ENCODE data around the gene OBSL1. TPM values are rescaled to one million over a fixed set of nuclear protein-coding genes. Genes with fewer than 3 reads are reported as not detected.

OBSL1 gene
- total and polyA plus RNA-seq, 10 of the 15 experiments (the other 5 are each of a cell fraction or from before 2014, with no cell fraction given): 0.14 to 0.77 TPM; not detected in 8

DNA sequence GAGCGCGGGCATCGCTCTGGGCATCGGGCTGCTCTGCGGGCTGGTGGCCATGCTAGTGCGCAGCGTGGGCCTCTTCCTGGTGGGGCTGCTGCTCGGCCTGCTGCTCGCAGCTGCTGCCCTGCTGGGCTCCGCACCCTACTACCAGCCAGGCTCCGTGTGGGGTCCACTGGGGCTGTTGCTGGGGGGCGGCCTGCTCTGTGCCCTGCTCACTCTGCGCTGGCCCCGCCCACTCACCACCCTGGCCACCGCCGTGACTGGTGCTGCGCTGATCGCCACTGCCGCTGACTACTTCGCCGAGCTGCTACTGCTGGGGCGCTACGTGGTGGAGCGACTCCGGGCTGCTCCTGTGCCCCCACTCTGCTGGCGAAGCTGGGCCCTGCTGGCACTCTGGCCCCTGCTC is 23.7 kb downstream of the OBSL1 start:
- FAIRE-seq (no peak), DNase-seq (ENCODE audit: low read depth, low spot score) (no peak), ATAC-seq (no peak)
- no peak overlapping the region for H3K4me3 ChIP-seq
- in situ Hi-C loops (cut with MboI): no loop called here
- BruUV-seq (replicated peaks): no TSS peak
- ChIA-PET SMC1A (ENCODE audit: uncharacterized antibody, unreplicated experiment) (no interaction called here), CTCF (no interaction called here), POLR2A (no interaction called here), RAD21 (ENCODE audit: unreplicated experiment) (no interaction called here)
- H3K27ac ChIP-seq (ENCODE audit: control insufficient read depth, insufficient read depth): no peak overlapping the region
- no peaks in the 10 kb centered on the region; the same call in 1 of the 2 replicates for H4K20me1 ChIP-seq (ENCODE audit: control insufficient read depth, insufficient read depth)
- H3K79me2 ChIP-seq (ENCODE audit: control insufficient read depth, insufficient read depth, low read length): no peaks in the 10 kb centered on the region
- H2AFZ ChIP-seq (ENCODE audit: control insufficient read depth, low read depth, low read length): no peak overlapping the region
- 44% methylated on average over 18 of the region's 26 CpGs for WGBS (ENCODE audit: insufficient coverage, insufficient replicate concordance, low lambda C conversion rate, missing lambda C conversion rate)
- H3K4me1 ChIP-seq (ENCODE audit: control insufficient read depth, insufficient read depth, low read length): no peaks in the 10 kb centered on the region; the same call in 1 of the 2 replicates
- TF ChIP-seq, protein P1, sequence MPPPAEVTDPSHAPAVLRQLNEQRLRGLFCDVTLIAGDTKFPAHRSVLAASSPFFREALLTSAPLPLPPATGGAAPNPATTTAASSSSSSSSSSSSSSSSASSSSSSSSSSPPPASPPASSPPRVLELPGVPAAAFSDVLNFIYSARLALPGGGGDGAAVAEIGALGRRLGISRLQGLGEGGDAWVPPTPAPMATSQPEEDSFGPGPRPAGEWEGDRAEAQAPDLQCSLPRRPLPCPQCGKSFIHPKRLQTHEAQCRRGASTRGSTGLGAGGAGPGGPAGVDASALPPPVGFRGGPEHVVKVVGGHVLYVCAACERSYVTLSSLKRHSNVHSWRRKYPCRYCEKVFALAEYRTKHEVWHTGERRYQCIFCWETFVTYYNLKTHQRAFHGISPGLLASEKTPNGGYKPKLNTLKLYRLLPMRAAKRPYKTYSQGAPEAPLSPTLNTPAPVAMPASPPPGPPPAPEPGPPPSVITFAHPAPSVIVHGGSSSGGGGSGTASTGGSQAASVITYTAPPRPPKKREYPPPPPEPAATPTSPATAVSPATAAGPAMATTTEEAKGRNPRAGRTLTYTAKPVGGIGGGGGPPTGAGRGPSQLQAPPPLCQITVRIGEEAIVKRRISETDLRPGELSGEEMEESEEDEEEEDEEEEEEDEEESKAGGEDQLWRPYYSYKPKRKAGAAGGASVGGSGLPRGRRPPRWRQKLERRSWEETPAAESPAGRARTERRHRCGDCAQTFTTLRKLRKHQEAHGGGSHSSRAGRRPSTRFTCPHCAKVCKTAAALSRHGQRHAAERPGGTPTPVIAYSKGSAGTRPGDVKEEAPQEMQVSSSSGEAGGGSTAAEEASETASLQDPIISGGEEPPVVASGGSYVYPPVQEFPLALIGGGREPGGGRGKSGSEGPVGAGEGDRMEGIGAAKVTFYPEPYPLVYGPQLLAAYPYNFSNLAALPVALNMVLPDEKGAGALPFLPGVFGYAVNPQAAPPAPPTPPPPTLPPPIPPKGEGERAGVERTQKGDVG (CRISPR knock-in tag; IDR thresholded peaks at IDR 0.05): no peak
- TF ChIP-seq GABPA (IDR thresholded peaks at IDR 0.05; ENCODE audit: low read depth): no peak
- no peak for TF ChIP-seq EED (IDR thresholded peaks at IDR 0.05; ENCODE audit: low read depth)
- no peak for TF ChIP-seq TCF12 (IDR thresholded peaks at IDR 0.05; ENCODE audit: low read depth, low read length)
- no peak for TF ChIP-seq RELB (IDR thresholded peaks at IDR 0.05; ENCODE audit: low read depth)
- no peak for TF ChIP-seq MEF2A (IDR thresholded peaks at IDR 0.05; ENCODE audit: insufficient read depth, low read depth, low read length)
- TF ChIP-seq FOS (IDR thresholded peaks at IDR 0.05; ENCODE audit: borderline replicate concordance, extremely low read depth, insufficient read length): no peak
- no peak for TF ChIP-seq ETV6 (conservative IDR thresholded peaks at IDR 0.05 in 1 of 2, IDR thresholded peaks at IDR 0.05 in 1 of 2; ENCODE audit: borderline replicate concordance in 1 of 2, low read depth in 1 of 2)
- TF ChIP-seq HDAC2 (IDR thresholded peaks at IDR 0.05): no peak
- TF ChIP-seq, protein P2, sequence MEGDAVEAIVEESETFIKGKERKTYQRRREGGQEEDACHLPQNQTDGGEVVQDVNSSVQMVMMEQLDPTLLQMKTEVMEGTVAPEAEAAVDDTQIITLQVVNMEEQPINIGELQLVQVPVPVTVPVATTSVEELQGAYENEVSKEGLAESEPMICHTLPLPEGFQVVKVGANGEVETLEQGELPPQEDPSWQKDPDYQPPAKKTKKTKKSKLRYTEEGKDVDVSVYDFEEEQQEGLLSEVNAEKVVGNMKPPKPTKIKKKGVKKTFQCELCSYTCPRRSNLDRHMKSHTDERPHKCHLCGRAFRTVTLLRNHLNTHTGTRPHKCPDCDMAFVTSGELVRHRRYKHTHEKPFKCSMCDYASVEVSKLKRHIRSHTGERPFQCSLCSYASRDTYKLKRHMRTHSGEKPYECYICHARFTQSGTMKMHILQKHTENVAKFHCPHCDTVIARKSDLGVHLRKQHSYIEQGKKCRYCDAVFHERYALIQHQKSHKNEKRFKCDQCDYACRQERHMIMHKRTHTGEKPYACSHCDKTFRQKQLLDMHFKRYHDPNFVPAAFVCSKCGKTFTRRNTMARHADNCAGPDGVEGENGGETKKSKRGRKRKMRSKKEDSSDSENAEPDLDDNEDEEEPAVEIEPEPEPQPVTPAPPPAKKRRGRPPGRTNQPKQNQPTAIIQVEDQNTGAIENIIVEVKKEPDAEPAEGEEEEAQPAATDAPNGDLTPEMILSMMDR (IDR thresholded peaks at IDR 0.05 in 2 of 3, conservative IDR thresholded peaks at IDR 0.05 in 1 of 3; ENCODE audit: control insufficient read depth in 2 of 3, extremely low read depth in 1 of 3, insufficient read depth in 1 of 3, low read depth in 3 of 3, low read length in 3 of 3): no peak
- no peak for TF ChIP-seq EP300 (IDR thresholded peaks at IDR 0.05; ENCODE audit: borderline replicate concordance in 1 of 2, control insufficient read depth in 1 of 2, low read depth in 2 of 2, low read length in 2 of 2)
- no peak for TF ChIP-seq BMI1 (IDR thresholded peaks at IDR 0.05; ENCODE audit: borderline replicate concordance)
- TF ChIP-seq, protein P3, sequence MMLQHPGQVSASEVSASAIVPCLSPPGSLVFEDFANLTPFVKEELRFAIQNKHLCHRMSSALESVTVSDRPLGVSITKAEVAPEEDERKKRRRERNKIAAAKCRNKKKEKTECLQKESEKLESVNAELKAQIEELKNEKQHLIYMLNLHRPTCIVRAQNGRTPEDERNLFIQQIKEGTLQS (IDR thresholded peaks at IDR 0.05; ENCODE audit: borderline replicate concordance, extremely low read depth, low read depth, low read length): no peak
- no peak for TF ChIP-seq LARP7 (IDR thresholded peaks at IDR 0.05)
- TF ChIP-seq SMC3 (IDR thresholded peaks at IDR 0.05; ENCODE audit: borderline replicate concordance, low read length): no peak
- TF ChIP-seq SUPT20H (IDR thresholded peaks at IDR 0.05; ENCODE audit: borderline replicate concordance, control insufficient read depth, low read depth, low read length): no peak
- peaks cover 8% of the 10 kb centered on the region in 2 experiments for H3K27me3 ChIP-seq (replicated peaks in 1 of 2; ENCODE audit: control insufficient read depth in 2 of 2, insufficient read depth in 2 of 2, low read length in 1 of 2)
- intact Hi-C loops (cut with micrococcal nuclease; ENCODE audit: unreplicated experiment): no loop called here
- H3K4me2 ChIP-seq (ENCODE audit: control insufficient read depth, insufficient read depth): no peak overlapping the region
- H3K9me3 ChIP-seq (replicated peaks; ENCODE audit: control insufficient read depth, insufficient read depth, low read length): no peaks in the 10 kb centered on the region; the same call in 2 of the 3 replicates
- no peak overlapping the region for H3K9ac ChIP-seq (ENCODE audit: control insufficient read depth, insufficient read depth, low read length)
- H3K36me3 ChIP-seq (ENCODE audit: control insufficient read depth in 2 of 2, insufficient read depth in 2 of 2, low read length in 1 of 2): no peaks in the 10 kb centered on the region
